Stimulated activated CD8-positive, alpha-beta memory T cell treated with anti-CD3 and anti-CD28 coated beads, Interleukin-2, amount 100 ng/mL, for 1 hour (primary cell): ENCODE results near the gene GAS2L2.
"Not testable (repeated sequence)": the region's sequence is repeated elsewhere in the genome, so short reads cannot be mapped to it uniquely, and the experiment has no call there.

ENCODE experiments used
- DNase-seq, 2 donors: peaks; one replicate each; pipeline ENCODE4 v3.0.0-alpha.2; 2020; ENCODE audit warnings: low read depth in 2 of 2

GAS2L2 gene

GRCh38 chr17:35728551-35728950 lies 24.5 kb downstream of the GAS2L2 start:
- DNase-seq = no peak

DNA sequence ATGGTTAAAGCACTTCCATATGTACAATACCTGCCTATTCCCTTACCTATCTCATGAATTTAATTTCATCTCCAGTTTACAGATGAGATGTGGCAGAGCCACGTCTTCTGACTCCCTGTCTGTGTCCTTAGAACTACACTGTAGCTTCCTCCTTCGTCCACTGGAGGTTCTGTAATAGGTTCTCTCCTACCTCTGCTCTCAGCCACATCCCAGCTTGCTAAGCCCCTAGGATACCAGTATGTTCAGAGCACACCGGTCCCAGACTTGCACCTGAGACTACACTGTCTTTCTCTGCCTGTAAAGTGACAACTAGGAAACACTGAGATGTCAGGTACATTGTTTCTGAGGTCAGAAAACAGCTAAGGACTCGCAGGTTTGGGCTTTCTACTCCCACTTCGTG lies 25.4 kb downstream of the GAS2L2 start:
- no peak for DNase-seq

DNA sequence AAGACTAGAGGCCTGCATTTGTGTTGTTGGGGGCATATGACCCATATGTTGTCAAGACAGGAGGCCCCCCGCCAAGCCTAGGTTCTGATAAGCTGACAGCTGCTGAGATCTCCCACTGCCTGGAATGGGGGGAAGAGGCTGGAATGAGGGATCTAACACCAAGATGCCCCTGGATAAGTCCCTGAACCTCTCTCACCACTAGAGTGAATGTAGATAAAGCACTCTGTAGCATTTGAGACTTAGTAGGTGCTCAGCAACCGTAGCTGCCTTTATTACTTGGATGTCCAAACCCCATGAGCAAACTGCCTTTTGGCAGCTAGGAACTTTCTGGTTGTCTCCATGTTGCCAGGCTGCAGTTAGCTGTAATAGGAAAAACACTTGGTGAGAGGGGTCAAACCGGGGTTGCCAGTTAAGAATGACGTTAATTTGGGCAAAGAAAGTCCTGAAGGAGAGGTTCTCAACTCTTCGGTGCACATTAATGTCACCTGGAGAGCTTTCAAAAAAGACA lies 26.0 kb downstream of the GAS2L2 start:
- DNase-seq = no peak

- no peak for DNase-seq
Observed at GRCh38 chr17:35726127-35726952, 26.7 kb downstream of the GAS2L2 start.

DNA sequence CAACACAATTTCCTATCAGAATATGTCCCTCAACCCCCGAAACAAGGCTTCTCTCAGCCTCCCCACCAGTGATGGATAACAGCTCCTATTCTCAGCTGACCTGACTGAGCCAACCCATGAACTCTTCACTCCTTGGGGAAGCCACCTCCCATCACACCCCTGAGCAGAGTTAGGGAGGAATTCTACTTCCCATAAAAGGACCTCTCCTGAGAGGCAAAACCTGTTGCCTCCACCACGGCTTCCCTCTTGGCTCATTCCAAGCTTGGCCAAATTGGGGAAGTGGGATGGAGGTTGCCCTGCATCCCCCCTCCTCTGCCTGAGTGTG lies 27.3 kb downstream of the GAS2L2 start:
- no peak for DNase-seq

DNA sequence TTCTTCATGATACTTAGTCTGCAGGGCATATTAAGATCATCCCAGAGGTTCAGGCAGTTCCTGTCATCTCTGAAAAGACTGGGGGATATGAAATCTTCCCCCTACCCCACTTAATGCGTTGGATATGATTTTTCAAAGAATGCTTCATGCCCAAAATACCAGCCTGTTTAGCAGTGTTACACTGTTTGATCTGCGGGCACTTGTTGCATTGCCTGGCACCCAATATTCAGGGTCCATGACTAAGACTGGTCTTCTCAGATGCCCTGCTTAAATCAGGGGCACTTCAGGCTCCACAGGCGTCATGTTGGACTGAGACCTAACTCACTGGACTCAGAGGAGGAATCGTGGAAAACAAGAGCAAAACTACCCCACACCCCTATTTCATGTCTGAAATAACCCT lies 28.0 kb downstream of the GAS2L2 start:
- no peak for DNase-seq

- no peak for DNase-seq
Observed at GRCh38 chr17:35723735-35724134, 29.3 kb downstream of the GAS2L2 start.

GRCh38 chr17:35717475-35717874 lies 35.6 kb downstream of the GAS2L2 start:
- no peak for DNase-seq

DNA sequence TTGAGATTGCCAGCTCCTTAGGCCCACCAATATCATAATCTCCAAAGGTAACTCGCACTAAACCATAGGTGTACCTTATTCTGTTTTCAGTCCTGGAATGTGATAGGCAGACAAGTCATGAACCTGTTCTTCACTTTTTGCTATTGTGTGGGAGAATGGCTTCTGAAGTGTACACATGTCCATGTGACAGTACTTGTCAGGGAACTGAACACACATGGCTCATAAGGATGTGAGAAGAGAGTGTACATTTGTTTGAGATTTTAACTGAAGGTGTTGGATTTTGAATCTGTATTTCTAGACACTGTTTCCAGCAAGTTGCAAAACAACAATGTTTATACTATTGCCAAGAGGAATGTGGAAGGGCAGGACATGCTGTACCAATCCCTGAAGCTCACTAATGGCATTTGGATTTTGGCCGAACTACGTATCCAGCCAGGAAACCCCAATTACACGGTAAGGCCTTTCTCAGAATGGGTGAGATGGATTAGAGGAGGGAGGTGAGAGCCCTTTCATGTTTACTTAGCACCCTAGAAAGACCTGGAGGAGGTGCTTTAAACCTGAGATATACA lies 36.1 kb downstream of the GAS2L2 start:
- DNase-seq = no peak

- DNase-seq = no peak
Observed at GRCh38 chr17:35716173-35716572, 36.9 kb downstream of the GAS2L2 start.

DNA sequence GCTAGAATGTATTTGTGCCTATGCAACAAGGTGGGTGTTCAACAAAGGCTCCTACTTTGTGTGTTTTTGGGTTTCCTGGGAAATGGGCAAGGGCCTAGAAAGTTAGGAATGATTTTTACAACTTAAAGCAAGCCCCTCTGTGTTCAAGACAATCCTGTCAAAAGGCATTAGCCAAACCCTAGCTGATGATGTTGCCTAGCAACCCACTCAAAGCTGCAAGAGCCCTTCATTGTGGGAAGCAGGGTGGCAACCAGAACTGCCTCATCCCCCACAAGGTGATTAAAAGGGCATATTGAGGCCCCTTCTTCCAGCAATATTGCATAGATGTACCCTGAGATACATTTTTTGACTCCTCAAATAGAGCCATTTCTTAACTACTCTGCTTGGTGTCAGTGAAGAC lies 37.6 kb downstream of the GAS2L2 start:
- no peak for DNase-seq

- no peak for DNase-seq
Observed at GRCh38 chr17:35714988-35715387, 38.1 kb downstream of the GAS2L2 start.

GRCh38 chr17:35713069-35713728 lies 39.8 kb downstream of the GAS2L2 start:
- DNase-seq = no peak

DNA sequence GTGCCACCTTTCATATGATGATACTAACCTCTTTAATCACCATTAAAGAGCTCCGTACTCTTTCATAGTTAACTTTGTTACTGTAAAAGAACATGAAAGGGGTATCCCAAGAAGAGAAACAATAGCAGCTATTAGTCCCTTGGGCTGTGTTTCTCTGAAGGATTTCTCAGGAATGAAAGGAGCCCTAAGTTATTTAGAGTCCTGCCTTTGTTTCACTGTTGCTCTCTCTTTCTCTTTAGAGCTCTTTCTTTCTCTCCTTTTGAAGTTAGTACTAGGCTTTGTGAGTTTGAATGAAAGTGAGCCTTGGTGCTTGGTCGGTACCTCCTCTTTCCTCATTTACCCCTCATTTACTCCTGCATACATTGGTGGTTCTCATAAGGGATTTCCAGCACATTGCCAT lies 42.1 kb downstream of the GAS2L2 start:
- DNase-seq = no peak

DNA sequence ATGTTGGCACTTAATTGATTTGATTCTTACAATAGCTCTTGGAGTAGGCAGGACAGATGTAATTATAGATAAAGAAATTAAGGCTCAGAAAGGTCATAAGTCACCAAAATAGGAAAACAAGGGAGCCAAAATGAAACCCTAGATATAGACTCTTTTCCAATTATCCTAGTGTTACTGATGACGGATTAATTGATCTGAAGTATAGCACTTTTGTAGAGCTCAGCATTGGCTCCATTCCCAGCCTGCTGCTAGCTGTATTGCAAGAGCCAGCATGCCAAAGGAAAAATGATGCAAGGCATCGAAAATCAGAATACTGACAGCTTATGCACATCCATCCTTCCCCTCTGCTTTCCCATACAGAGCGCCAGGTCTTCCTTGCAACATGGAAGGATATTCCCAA lies 43.2 kb downstream of the GAS2L2 start:
- DNase-seq = no peak

GRCh38 chr17:35708951-35709350 lies 44.1 kb downstream of the GAS2L2 start:
- no peak for DNase-seq

DNA sequence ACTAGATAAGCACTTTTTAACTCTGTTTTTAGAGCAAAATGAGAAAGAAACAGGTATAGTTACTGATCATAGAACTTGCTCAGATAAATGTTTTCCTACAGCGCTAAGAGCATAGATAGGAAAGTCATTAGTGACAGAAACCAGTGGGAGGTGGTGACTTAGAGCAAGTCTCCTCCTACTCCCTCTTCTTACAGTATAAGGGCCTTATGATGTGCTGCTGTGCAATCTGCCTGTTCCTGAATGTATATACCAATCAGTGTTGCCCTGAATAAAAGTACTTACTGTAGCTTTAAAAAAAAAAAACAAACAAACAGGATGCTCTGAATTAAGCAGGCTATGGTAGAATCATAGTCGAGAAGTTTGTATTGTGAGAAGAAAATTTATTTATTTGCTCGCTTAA lies 44.9 kb downstream of the GAS2L2 start:
- no peak for DNase-seq

GRCh38 chr17:35705705-35706104 lies 47.3 kb downstream of the GAS2L2 start:
- DNase-seq = no peak

DNA sequence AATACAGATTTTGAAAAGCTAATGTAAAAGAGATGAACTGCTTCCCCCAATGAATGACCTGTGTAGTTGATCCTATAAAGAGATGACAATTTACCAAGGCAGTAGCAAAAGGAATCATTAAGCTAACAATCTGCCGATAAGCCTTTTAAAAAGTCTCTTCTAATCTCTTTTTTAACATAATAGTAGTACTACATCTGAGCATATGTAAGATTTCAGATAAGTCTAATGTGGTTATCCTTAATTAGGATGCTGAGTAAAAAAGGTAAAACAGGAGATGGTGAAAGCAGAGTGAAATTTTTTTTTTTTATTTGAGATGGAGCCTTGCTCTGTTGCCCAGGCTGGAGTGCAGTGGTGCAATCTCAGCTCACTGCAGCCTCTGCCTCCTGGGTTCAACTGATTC lies 47.8 kb downstream of the GAS2L2 start:
- no peak for DNase-seq

- DNase-seq = not testable (repeated sequence)
Observed at GRCh38 chr17:35703308-35703707, 49.7 kb downstream of the GAS2L2 start.

DNA sequence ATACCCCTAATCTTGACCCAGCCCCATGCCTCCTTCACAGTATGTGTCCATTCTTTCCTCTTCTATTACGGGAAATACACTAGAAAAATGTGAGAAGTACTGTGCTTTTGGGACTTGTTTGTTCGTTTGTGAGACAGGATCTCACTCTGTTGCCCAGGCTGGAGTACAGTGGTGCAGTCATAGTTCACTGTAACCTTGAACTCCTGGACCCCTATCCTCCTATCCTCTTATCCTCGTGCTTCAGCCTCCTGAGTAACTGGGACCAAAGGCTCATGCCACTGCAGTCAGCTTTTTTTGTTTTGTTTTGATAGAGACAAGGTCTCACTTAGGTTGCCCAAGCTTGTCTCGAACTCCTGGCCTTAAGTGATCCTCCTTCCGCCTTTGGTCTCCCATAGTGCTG lies 51.5 kb downstream of the GAS2L2 start:
- DNase-seq = no peak

DNA sequence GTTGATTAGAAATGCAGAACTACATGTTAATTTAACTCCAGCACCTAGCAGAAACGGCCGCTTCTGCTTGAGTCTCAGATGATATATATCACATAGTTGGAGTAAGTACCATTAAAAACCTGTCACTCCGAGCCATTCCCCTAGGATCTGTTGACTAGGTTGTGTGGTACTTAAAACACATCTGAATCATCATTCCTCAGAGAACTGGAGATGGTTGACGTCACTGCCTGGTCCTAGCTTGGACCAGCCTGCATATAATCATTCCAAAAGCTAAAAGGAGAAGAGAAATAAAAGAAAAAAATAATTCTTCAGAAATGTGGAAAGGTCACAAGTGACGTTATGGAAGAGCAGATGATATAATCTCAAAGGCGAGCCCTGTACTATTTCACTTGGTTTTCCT lies 52.9 kb downstream of the GAS2L2 start:
- no peak for DNase-seq

DNA sequence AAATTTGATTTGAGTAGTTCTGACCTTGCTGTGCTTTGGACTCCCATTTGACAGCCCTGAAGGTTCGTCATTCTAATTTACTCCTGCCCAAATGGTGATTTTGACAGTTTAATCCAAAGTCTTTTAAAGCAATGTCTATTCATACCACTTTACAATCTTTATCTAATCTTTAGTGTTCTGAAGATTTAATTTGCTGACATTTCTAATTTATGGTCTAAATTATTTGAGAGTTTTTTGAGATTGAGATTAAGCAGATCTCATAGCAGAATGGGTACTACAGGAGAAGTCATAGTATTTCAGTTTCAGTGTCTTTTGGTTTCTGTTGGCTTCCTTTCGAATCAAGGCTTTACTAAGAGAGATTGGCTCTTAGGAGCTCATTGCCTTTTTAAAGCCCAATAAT lies 54.2 kb downstream of the GAS2L2 start:
- no peak for DNase-seq
